Astrocyte (in vitro differentiated cells and primary cell): Measurements from ENCODE around the gene ZNF593OS. TPM values are rescaled to one million over a fixed set of nuclear protein-coding genes. Genes with fewer than 3 reads are reported as not detected.

Experiments
- DNase-seq: peaks from one replicate; pipeline ENCODE4 v3.0.0-alpha.2; 2010; ENCODE audit warnings: low read depth
- FAIRE-seq: peaks from 2 replicates; lab custom pipeline; 2011; peaks lifted over from hg19 to GRCh38; lab: Jason Lieb, UNC
- H2AFZ ChIP-seq: 2 replicates; pipeline ENCODE4 v1.6.0; 2012; ENCODE audit warnings: low read depth, low read length, inconsistent platforms
- H3K27ac ChIP-seq: 2 replicates; pipeline ENCODE4 v1.5.1; 2011; ENCODE audit warnings: low read depth, low read length, inconsistent platforms
- H3K27me3 ChIP-seq: 2 replicates; pipeline ENCODE4 v1.6.0; 2011; ENCODE audit warnings: low read length, inconsistent platforms; ENCODE audit not compliant: insufficient read depth
- H3K36me3 ChIP-seq: 2 replicates; pipeline ENCODE4 v1.5.1; 2011; ENCODE audit warnings: low read length, inconsistent platforms; ENCODE audit not compliant: insufficient read depth
- H3K4me1 ChIP-seq: 2 replicates; pipeline ENCODE4 v1.5.1; 2011; ENCODE audit warnings: low read length, inconsistent platforms; ENCODE audit not compliant: insufficient read depth
- H3K4me2 ChIP-seq: 2 replicates; pipeline ENCODE4 v1.6.0; 2012; ENCODE audit warnings: low read length, inconsistent platforms
- H3K4me3 ChIP-seq: 2 replicates; pipeline ENCODE4 v1.5.1; 2011; ENCODE audit warnings: low read depth, mild to moderate bottlenecking, low read length, inconsistent platforms; ENCODE audit not compliant: insufficient read depth
- H3K79me2 ChIP-seq: 2 replicates; pipeline ENCODE4 v1.6.0; 2012; ENCODE audit warnings: mild to moderate bottlenecking, low read length, inconsistent platforms; ENCODE audit not compliant: insufficient read depth
- H3K9ac ChIP-seq: 2 replicates; pipeline ENCODE4 v1.6.0; 2012; ENCODE audit warnings: mild to moderate bottlenecking, low read length, inconsistent platforms
- H3K9me3 ChIP-seq: 2 replicates; pipeline ENCODE4 v1.5.1; 2012; ENCODE audit warnings: low read depth, mild to moderate bottlenecking, low read length, inconsistent platforms; ENCODE audit not compliant: insufficient read depth
- H4K20me1 ChIP-seq: 2 replicates; pipeline ENCODE4 v1.6.0; 2012; ENCODE audit warnings: low read length, inconsistent platforms; ENCODE audit not compliant: insufficient read depth
- H3K27ac Mint-ChIP-seq: one replicate; pipeline ENCODE4 v1.8.0; 2021; ENCODE audit warnings: mild to moderate bottlenecking, mixed read lengths; ENCODE audit not compliant: unreplicated experiment
- H3K27me3 Mint-ChIP-seq: one replicate; pipeline ENCODE4 v1.8.0; 2021; ENCODE audit warnings: low read depth, mixed read lengths; ENCODE audit not compliant: unreplicated experiment
- H3K36me3 Mint-ChIP-seq: one replicate; pipeline ENCODE4 v1.8.0; 2021; ENCODE audit warnings: low read depth, mixed read lengths; ENCODE audit not compliant: unreplicated experiment
- H3K4me1 Mint-ChIP-seq: one replicate; pipeline ENCODE4 v1.8.0; 2021; ENCODE audit warnings: low read depth, mixed read lengths; ENCODE audit not compliant: unreplicated experiment
- H3K4me3 Mint-ChIP-seq: one replicate; pipeline ENCODE4 v1.8.0; 2021; ENCODE audit warnings: mild to moderate bottlenecking, moderate library complexity, mixed read lengths; ENCODE audit not compliant: unreplicated experiment
- H3K9me3 Mint-ChIP-seq: one replicate; pipeline ENCODE4 v1.8.0; 2021; ENCODE audit warnings: mild to moderate bottlenecking, mixed read lengths; ENCODE audit not compliant: unreplicated experiment
- CTCF ChIP-seq: IDR thresholded peaks from 2 replicates; pipeline ENCODE4 v1.5.1; 2011; ENCODE audit warnings: low read depth, mild to moderate bottlenecking, inconsistent platforms, low read length, moderate library complexity; ENCODE audit not compliant: insufficient read depth
- EZH2 ChIP-seq: IDR thresholded peaks from 2 replicates; pipeline ENCODE4 v1.6.1; 2012; ENCODE audit warnings: mild to moderate bottlenecking, low read length, inconsistent platforms; ENCODE audit not compliant: insufficient read depth
- total RNA-seq: library from RNA; stranded (reverse); gene quantifications from 2 replicates; pipeline ENCODE4 v1.2.1, GENCODE V29; 2021

Gene ZNF593OS
- total RNA-seq, 1 donor from 2014 or later: not detected

DNA sequence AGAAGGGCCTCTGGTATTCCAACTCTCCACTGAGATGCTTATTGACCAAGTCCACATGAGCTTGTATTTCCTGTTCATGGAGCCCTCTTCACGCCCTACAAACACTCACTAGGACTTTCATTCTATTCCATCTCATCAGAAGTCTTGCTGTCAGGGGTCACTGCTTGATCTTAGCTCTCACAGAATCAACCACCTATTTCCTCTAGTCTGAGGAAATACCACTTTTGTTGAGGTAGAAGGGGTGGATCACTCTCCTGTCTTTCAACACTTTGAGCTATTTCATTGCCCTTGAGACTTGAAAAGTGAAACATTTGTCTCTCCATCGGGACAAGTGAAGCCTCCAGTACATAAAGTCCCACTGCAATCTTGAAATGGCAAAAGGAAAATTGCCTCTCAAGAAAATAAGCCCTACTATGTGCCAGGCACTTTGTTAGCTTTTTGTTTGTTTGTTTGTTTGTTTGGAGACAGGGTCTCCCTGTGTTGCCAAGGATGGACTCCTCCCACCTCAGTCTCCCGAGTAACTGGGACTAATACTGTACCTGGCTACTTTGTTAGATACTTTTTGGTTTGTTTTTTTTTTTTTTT lies 32.6 kb downstream of the ZNF593OS start:
- H3K9ac ChIP-seq: no peak overlapping the region
- H2AFZ ChIP-seq: no peak overlapping the region
- no peak overlapping the region for H3K4me3 ChIP-seq
- H3K4me2 ChIP-seq: no peak overlapping the region
- no peaks in the 10 kb centered on the region for H3K36me3 Mint-ChIP-seq
- no peak overlapping the region for H3K4me3 Mint-ChIP-seq
- no peaks in the 10 kb centered on the region for H3K79me2 ChIP-seq
- FAIRE-seq (no peak), DNase-seq (no peak)
- H3K27ac Mint-ChIP-seq: no peak overlapping the region
- H3K27me3 ChIP-seq: peaks cover 2% of the 10 kb centered on the region
- H4K20me1 ChIP-seq: no peaks in the 10 kb centered on the region
- H3K27ac ChIP-seq: no peak overlapping the region
- H3K36me3 ChIP-seq: no peaks in the 10 kb centered on the region
- no peaks in the 10 kb centered on the region for H3K4me1 Mint-ChIP-seq
- TF ChIP-seq EZH2: no peak
- no peak for TF ChIP-seq CTCF
- H3K4me1 ChIP-seq: no peaks in the 10 kb centered on the region
- no peaks in the 10 kb centered on the region for H3K9me3 ChIP-seq
- H3K27me3 Mint-ChIP-seq: peaks cover 9% of the 10 kb centered on the region
- H3K9me3 Mint-ChIP-seq: no peaks in the 10 kb centered on the region

DNA sequence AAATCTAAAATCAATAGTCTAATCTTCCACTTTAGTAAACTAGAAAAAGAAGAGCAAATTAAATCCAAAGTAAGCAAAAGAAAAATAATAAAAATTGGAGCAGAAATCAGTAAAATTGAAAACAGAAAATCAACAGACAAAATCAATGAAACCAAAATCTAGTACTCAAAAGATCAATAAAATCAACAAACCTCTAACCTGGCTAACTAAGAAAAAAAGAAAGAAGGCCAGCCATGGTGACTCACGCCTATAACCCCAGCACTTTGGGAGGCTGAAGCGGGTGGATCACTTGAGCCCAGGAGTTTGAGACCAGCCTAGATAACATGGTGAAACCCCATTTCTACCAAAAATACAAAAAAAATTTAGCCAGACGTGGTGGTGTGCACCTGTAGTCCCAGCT lies 37.2 kb downstream of the ZNF593OS start:
- peaks cover 2% of the 10 kb centered on the region for H3K27me3 ChIP-seq
- Mint-ChIP-seq H3K36me3 (no peaks in the 10 kb centered on the region), H3K27me3 (peaks cover 2% of the 10 kb centered on the region), H3K9me3 (no peaks in the 10 kb centered on the region), H3K27ac (no peak overlapping the region), H3K4me1 (no peaks in the 10 kb centered on the region), H3K4me3 (no peak overlapping the region)
- H3K9ac ChIP-seq: no peak overlapping the region
- no peaks in the 10 kb centered on the region for H3K79me2 ChIP-seq
- H3K4me2 ChIP-seq: no peak overlapping the region
- H3K4me3 ChIP-seq: no peak overlapping the region
- no peak for FAIRE-seq
- TF ChIP-seq CTCF (no peak), EZH2 (no peak)
- H3K36me3 ChIP-seq: no peaks in the 10 kb centered on the region
- H2AFZ ChIP-seq: no peak overlapping the region
- H3K4me1 ChIP-seq: no peaks in the 10 kb centered on the region
- H3K9me3 ChIP-seq: no peaks in the 10 kb centered on the region
- H4K20me1 ChIP-seq: no peaks in the 10 kb centered on the region
- H3K27ac ChIP-seq: no peak overlapping the region
- no peak for DNase-seq

DNA sequence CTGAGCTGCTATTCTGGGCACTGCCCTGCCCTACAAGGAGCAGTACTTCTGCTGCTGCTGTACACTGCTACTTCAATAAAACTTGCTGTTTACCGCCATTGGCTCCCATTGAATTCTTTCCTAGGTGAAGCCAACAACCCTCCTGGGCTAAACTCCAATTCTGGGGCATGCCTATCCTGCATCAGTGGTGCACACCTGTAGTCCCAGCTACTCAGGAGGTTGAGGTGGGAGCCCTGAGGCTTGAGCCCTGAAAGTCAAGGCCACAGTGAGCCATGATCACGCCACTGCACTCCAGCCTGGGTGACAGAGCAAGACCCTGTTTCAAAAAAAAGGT lies 38.8 kb downstream of the ZNF593OS start:
- H4K20me1 ChIP-seq: no peaks in the 10 kb centered on the region
- H3K27ac ChIP-seq: no peak overlapping the region
- no peaks in the 10 kb centered on the region for H3K9me3 ChIP-seq
- no peak overlapping the region for H3K27ac Mint-ChIP-seq
- H3K27me3 Mint-ChIP-seq: peaks cover 2% of the 10 kb centered on the region
- no peaks in the 10 kb centered on the region for H3K4me1 ChIP-seq
- H3K27me3 ChIP-seq: no peaks in the 10 kb centered on the region
- FAIRE-seq (no peak), DNase-seq (no peak)
- no peak overlapping the region for H3K4me2 ChIP-seq
- H3K9ac ChIP-seq: no peak overlapping the region
- no peak overlapping the region for H3K4me3 Mint-ChIP-seq
- H3K36me3 Mint-ChIP-seq: no peaks in the 10 kb centered on the region
- H2AFZ ChIP-seq: no peak overlapping the region
- H3K36me3 ChIP-seq: no peaks in the 10 kb centered on the region
- H3K79me2 ChIP-seq: no peaks in the 10 kb centered on the region
- TF ChIP-seq CTCF (no peak), EZH2 (no peak)
- no peaks in the 10 kb centered on the region for H3K4me1 Mint-ChIP-seq
- no peak overlapping the region for H3K4me3 ChIP-seq
- H3K9me3 Mint-ChIP-seq: no peaks in the 10 kb centered on the region
